Esophagus squamous epithelium (tissue), 5 donors: ENCODE results near the gene ANOS1. TPM values are rescaled to one million over a fixed set of nuclear protein-coding genes. Genes with fewer than 3 reads are reported as not detected.

Experiments
- DNase-seq: peaks from one replicate; lab custom pipeline; 2025; lab: John Stamatoyannopoulos, UW
- H3K27ac ChIP-seq, 4 donors: fragments of 200-600 bp; sonication (generic); one replicate each; pipeline ENCODE4 v1.5.1; 2016 to 2019; ENCODE audit warnings: mild to moderate bottlenecking in 1 of 4
- H3K27me3 ChIP-seq, 4 donors: fragments of 200-600 bp; sonication (generic); 1 replicate in 3 of 4; 2 replicates in 1 of 4; pipeline versions ENCODE4 v1.5.1 to v1.6.0; 2017 to 2021; ENCODE audit warnings: antibody characterized with exemption in 1 of 4
- H3K36me3 ChIP-seq, 3 donors: fragments of 200-600 bp; sonication (generic); one replicate each; pipeline ENCODE4 v1.5.1; 2016 to 2019
- H3K4me1 ChIP-seq, 3 donors: fragments of 200-600 bp; sonication (generic); one replicate each; pipeline ENCODE4 v1.5.1; 2017 to 2019
- H3K4me3 ChIP-seq, 4 donors: fragments of 200-600 bp; sonication (generic); 1 replicate in 3 of 4; 2 replicates in 1 of 4; pipeline ENCODE4 v1.5.1; 2016 to 2019; ENCODE audit warnings: mild to moderate bottlenecking in 2 of 4, moderate library complexity in 1 of 4
- H3K9me3 ChIP-seq, 3 donors: fragments of 200-600 bp; sonication (generic); one replicate each; pipeline ENCODE4 v1.5.1; 2016 to 2019
- CTCF ChIP-seq, 6 experiments: fragments of 450-650 bp in 4 of 6; fragments of 200-600 bp in 2 of 6; sonication (generic) in 2 of 6; IDR thresholded peaks; one replicate each; pipeline ENCODE4 v1.5.1; 2016 to 2019; ENCODE audit warnings: antibody characterized with exemption in 6 of 6, mild to moderate bottlenecking in 4 of 6, moderate library complexity in 4 of 6
- POLR2A ChIP-seq, 4 donors: fragments of 450-650 bp; IDR thresholded peaks; one replicate each; pipeline ENCODE4 v1.6.1; 2017; ENCODE audit warnings: antibody characterized with exemption in 4 of 4, mild to moderate bottlenecking in 4 of 4, moderate library complexity in 3 of 4
- WGBS, 2 donors: methylation state at CpG; one replicate each; pipeline ENCODE4 v1.1.5; 2018; 5-methylcytosine and 5-hydroxymethylcytosine counted together
- intact Hi-C: fragments of 100-400 bp; cut with DNase I; formaldehyde crosslinking; loops from one replicate; pipeline ENCODE4 v1.15.0; 2022
- total RNA-seq, 4 donors: library from RNA; depleted of rRNA; stranded (reverse); fragments of >200 nt; gene quantifications; one replicate each; pipeline ENCODE4 v1.1.0, GENCODE V29; 2016
- donor health status: DM: yes; HTN: yes; CAD: no.

The ANOS1 gene
- total RNA-seq, 4 donors from 2014 or later: 1.3 to 3.8 (median 2.1) TPM

DNA sequence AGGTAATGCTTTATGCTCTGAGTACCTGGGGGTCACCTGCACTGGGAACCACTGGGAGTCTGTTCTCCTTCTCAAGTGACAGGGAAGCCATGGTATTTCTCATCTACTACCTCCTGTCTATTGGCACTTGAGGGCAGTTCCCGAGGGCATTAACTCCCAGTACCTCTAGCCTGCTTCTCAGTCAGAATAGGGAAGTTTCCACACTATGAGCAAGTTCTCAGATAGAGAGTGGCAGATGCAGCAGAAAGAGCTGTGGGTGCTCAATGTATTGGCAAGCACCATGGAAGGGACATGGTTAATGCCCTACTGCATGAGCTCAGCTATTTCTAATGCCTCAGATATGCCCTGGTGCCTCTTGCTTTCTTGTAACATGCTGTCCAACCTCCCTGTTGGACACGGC, 74.1 kb downstream of the ANOS1 start:
- 86 to 90% methylated on average over 2 of the region's 2 CpGs for WGBS, 2 donors

GRCh38 chrX:8653956-8654355, 78.0 kb downstream of the ANOS1 start:
- Histone ChIP-seq H3K4me1 (no peaks in the 10 kb centered on the region), H3K9me3 (no peaks in the 10 kb centered on the region), H3K4me3 (no peak overlapping the region), H3K36me3 (no peaks in the 10 kb centered on the region), H3K27me3 (no peaks in the 10 kb centered on the region), H3K27ac (no peak overlapping the region)
- WGBS, 2 donors: 44 to 64% methylated on average over 2 of the region's 2 CpGs
- no peak for DNase-seq
- TF ChIP-seq POLR2A (IDR thresholded peaks at IDR 0.05): no peak
- no peak for TF ChIP-seq CTCF (IDR thresholded peaks at IDR 0.05)
- intact Hi-C loops: no loop called here

More for the DNA sequence above, 74.1 kb downstream of the ANOS1 start:
- no peak overlapping the region for H3K4me3 ChIP-seq
- no peak for TF ChIP-seq POLR2A (IDR thresholded peaks at IDR 0.05)
- no peak for TF ChIP-seq CTCF (IDR thresholded peaks at IDR 0.05)
- no peaks in the 10 kb centered on the region for H3K4me1 ChIP-seq
- H3K9me3 ChIP-seq: no peaks in the 10 kb centered on the region
- H3K27ac ChIP-seq: no peak overlapping the region
- no peak for DNase-seq
- intact Hi-C loops: no loop called here
- no peaks in the 10 kb centered on the region for H3K36me3 ChIP-seq
- no peaks in the 10 kb centered on the region for H3K27me3 ChIP-seq

DNA sequence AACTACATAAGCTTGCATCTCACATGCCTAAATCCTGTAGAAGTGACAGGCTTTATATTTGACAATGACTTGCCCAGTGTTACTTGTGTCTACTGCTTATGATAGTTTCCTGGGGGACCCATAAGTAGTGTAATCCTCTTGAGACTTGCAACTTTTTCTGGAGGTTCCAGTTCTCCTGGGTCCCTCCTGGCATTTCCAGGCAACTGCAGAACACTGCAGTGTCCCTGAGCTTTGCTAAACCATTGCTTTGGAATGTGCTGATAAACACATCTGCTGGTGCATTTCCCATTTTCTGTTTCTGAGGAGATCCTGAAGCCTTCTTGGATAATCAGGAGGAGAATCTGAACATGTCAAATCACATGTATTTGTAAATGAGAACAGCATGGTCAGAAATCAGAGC, 82.0 kb downstream of the ANOS1 start:
- H3K27ac ChIP-seq: no peak overlapping the region
- no peaks in the 10 kb centered on the region for H3K27me3 ChIP-seq
- TF ChIP-seq CTCF (IDR thresholded peaks at IDR 0.05) (no peak), POLR2A (IDR thresholded peaks at IDR 0.05) (no peak)
- intact Hi-C loops: no loop called here
- no peaks in the 10 kb centered on the region for H3K36me3 ChIP-seq
- no peaks in the 10 kb centered on the region for H3K9me3 ChIP-seq
- peaks cover 0 to 3% (median 0%) of the 10 kb centered on the region in 3 donors for H3K4me1 ChIP-seq
- H3K4me3 ChIP-seq: no peak overlapping the region
- DNase-seq: no peak

GRCh38 chrX:8647176-8647575, 84.8 kb downstream of the ANOS1 start:
- intact Hi-C loops: no loop called here
- H3K9me3 ChIP-seq: no peaks in the 10 kb centered on the region
- no peak overlapping the region for H3K4me3 ChIP-seq
- H3K4me1 ChIP-seq: peaks cover 0 to 3% (median 0%) of the 10 kb centered on the region in 3 donors
- H3K27ac ChIP-seq: no peak overlapping the region
- no peaks in the 10 kb centered on the region for H3K36me3 ChIP-seq
- TF ChIP-seq CTCF (IDR thresholded peaks at IDR 0.05): no peak
- H3K27me3 ChIP-seq: no peaks in the 10 kb centered on the region
- DNase-seq: no peak
- 50 to 75% methylated on average over 5 to 7 of the region's 7 CpGs for WGBS, 2 donors

GRCh38 chrX:8639949-8640475, 91.9 kb downstream of the ANOS1 start:
- H3K4me1 ChIP-seq: no peaks in the 10 kb centered on the region
- H3K4me3 ChIP-seq: no peak overlapping the region
- no peak for TF ChIP-seq POLR2A (IDR thresholded peaks at IDR 0.05)
- TF ChIP-seq CTCF (IDR thresholded peaks at IDR 0.05): no peak
- no peaks in the 10 kb centered on the region for H3K36me3 ChIP-seq
- WGBS, 2 donors: 39 to 92% methylated on average over 7 to 8 of the region's 11 CpGs
- intact Hi-C loops: no loop called here
- H3K27ac ChIP-seq: no peak overlapping the region
- H3K27me3 ChIP-seq: no peaks in the 10 kb centered on the region
- no peaks in the 10 kb centered on the region for H3K9me3 ChIP-seq
- no peak for DNase-seq
